GM19023 (cell line): Measurements from ENCODE around the gene KRT15.

ENCODE experiments used
- ATAC-seq: cut with Tn5 transposase; IDR thresholded peaks from one replicate; pipeline ENCODE4 v1.9.1; 2021; ENCODE audit warnings: mild to moderate bottlenecking, moderate library complexity; ENCODE audit not compliant: unreplicated experiment

KRT15 gene

DNA sequence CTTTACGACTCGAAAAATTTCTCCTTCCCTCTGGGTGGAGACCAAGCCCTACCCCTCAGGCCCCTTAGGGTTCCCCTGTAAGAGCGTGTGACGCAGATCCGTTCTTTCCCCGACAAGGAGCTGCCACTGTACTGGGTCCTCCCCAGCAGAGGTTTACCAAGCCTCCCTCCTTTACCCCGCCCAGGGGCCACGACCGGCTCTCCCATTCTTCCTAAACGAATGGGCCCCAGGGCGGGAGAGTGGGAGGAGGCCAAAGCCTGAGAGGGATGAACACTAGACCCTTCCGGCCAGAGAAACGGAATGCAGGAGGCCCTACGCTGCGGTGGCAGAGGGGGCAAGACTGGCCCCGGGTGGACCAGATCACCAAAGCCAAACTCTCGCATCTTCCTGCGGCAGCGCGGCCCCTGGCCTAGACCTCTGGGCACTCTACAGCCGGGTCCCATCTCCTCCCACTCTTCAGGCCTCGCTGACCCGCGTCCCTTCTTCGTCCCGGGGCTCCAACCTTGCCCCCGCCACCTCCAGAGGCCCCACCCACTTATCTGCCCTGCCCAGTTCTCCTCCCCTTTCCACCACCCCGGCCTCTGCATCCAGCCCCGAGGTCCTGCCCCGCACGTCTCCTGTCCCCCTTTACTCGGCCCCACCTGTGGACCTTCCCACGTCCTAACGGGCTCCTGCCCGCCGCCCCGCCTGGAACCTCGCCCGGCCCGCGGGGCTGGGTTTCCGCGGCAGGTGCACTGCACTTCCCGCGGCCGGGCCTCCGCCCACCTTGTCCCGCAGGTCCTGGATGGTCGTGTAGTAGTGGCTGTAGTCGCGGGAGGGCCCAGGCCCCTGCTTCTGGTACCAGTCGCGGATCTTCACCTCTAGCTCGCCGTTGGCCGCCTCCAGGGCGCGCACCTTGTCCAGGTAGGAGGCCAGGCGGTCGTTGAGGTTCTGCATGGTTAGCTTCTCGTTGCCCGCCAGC is 8.7 kb upstream of the KRT15 start:
- ATAC-seq = no peak

DNA sequence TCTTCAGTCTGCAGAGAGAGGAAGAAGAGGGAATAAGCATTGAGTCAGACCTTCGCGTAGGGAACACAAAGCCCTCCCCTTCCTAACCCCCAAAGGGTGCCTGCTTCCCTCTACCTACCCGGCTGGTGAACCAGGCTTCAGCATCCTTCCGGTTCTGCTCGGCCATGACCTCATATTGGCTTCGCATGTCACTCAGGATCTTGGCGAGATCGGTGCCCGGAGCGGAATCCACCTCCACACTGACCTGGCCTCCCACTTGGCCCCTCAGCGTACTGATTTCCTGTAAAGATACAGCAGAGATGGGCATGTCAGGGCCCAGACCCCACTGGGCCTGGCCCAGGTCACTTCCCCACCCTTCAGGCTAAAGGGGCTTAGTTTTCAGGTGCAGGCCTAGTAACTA is 5.6 kb upstream of the KRT15 start:
- no peak for ATAC-seq

DNA sequence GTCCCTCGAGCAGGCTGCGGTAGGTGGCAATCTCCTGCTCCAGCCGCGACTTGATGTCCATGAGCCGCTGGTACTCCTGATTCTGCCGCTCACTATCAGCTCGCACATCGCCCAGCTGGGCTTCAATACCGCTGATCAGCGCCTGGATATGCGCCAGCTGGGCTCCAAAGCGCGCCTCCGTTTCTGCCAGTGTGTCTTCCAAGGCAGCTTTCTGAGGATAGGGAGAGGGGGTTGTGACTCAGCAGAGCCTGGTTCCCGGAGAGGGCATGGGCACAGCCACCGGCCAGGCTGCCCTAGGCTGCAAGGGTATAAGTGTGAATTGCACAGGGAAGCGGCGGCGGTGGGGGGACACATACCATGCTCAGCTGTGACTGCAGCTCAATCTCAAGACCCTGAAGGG is 5.1 kb upstream of the KRT15 start:
- no peak for ATAC-seq

DNA sequence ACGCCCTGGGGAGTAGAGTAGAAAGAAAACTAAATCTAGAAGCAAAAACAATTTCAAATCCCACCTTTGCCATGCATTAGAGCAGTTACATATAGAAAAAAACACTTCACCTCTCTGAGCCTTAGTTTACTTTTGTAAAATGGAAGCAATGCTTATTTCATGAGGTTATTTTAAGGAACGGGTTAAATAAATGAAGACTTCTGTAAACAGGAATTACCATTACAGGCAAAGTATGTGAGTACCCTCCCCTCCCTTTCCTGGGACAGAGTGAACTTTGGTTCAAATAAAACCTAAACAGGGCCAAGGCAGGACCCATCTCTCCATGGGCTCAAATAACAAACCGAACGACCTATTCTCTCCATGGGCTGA is 4.5 kb upstream of the KRT15 start:
- no peak for ATAC-seq

DNA sequence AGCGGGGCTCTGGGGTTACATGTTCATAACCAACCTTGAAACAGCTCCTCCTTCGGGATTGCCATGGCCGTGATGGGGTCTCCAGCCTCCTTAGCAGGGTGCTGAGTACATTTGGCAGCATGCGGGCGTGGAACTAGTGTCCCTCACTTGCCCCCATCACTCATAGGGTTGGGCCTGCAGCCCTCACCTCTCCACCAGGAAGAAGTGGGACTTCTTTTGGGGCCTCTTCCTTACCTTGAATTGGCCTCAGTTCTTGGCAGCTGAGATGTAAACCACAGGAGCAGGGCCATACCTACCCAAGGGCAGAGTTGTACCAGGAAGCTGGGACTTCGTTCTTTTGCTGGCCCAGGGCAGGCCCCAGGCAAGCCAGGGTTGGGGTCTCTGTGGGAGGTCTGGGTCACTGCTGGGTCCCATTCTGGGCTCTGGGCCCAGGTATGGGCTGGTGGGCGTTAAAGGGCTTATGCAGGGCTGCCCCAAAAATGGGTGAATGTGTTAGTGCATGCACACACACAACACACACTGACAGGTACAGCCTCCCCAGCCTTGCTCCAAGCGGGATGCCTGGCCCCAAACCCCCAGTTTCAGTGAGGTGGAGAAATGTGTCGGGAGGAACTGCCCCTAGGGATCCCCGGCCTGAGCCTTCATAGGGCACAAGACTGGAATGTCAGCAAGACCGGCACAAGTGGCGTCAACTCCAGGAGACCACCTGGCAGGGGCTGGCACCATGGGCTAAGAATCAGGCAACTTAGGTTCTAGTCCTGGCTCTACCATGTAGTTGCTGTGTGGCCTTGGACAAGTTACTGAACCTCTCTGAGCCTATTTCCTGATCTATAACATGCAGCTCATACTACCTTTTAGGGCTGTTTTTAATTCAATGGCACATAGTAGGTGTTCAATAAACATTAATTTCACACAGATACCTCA is 3.9 kb upstream of the KRT15 start:
- no peak for ATAC-seq

DNA sequence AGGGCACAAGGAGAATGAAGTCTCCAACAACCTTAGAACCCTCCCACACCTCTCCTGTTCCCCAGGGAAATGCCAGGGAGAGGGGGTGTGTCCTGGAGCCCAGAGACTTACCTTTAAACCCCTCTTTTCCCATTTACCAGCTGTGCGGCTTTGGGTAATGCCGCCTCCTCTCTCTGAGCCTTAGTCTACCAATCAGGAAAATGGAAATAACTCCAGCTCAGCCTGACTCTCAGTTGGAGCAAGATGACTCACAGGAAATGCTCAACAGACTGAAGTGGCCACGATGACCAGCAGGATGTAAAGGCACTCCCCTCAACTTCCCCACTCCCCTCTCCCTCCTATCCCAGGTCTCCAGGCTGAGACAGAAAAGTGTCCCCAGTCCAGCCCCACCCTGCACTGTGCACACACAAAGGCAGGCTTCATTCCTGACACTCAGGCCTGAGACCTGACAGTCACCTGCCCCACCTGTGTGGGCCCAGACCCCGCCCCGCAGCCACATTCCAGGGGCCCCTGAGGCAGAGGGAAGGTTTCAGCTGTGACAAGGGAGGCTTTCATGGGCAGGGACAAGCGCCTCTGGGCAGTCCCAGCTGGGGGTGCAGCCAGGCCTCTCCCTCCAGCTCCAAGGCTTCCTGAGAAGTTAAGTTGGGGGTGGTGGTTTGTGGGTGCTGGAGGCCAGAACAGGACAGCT is 3.0 kb upstream of the KRT15 start:
- no peak for ATAC-seq

DNA sequence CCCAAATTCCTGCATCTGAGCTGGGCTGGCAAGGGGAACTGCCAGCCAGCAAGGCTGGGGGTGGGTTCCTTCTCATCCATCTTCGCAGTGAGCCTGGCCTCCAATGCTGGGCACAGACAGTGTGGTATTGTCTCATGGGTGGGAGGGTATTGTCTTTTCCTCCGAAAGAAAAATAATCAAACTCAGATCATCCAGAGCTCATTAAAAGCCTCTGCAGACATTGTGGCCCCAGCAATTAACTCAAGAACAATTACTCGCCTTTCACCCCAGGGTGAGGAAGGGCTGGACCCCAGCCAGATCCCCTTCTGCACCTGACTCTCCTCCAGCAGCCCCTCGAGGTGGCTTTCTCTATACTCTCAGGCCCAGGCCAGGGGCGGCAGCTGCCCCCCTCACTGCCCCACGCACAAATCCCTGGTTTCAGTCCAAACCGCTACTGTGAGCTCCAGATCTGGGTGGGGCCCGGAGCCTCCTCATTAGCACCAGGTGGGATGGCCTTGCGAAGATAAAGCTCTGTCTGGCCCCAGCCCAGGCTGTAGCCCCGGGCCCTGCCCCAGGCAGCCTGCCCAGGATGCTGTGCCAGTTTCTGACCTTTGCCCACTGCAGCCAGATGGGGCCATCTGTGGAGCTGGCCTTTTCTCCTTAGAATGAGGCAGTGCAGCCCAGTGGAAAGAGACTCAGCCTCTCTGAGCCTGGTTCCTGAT is 2.3 kb upstream of the KRT15 start:
- no peak for ATAC-seq

DNA sequence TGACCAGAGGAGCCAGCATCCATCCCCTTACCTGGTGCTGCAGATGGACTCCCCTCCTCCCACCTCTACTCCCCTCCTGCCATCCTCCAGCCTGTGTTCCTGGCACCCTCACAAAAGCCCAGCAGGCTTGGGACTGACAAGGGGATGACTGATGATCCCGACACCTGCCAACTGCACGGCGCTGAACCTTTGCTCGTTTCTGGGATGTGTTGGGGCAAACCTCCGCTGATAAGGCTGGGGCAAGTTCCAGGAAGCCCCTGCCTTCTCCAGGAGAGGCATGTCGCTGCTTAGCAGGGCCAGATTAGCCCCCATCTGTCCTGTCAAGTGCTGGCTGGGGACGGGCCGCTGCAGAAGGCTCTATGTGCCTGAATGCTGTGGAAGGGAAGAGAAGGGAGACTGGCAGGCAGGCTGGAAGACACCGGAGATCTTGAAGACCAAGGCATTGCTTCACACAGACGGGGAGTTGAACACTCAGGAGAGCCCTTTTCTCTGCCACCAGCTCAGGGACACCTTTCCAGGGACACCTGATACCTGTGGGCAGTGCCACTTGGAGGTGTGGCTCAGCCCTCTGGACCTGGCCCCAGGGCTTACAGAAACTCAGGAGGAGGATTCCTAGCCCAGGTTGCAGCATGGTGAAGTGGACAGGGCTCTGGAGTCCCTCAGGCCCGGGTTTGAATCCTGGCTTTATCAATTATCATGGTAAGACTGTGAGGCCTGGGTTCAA is 973 bp upstream of the KRT15 start:
- ATAC-seq = no peak

DNA sequence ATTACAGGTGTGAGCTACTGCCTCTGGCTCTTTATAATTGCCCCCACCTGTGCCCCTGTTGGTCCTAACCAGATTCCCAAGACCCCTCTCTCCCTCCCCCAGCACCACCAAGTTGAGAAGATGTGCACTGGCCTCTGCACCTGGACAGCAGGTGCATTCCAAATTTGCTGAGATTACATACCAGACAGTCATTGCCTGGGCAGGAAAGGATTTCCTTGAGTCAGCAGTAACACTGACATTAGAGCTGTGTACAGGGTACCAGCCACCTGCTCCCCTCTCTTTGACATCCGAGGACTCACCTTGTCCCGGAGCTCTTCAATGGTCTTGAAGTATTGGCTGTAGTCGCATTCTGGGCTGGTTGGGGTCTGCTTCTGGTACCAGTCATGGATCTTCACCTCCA is 659 bp downstream of the KRT15 start:
- no peak for ATAC-seq

DNA sequence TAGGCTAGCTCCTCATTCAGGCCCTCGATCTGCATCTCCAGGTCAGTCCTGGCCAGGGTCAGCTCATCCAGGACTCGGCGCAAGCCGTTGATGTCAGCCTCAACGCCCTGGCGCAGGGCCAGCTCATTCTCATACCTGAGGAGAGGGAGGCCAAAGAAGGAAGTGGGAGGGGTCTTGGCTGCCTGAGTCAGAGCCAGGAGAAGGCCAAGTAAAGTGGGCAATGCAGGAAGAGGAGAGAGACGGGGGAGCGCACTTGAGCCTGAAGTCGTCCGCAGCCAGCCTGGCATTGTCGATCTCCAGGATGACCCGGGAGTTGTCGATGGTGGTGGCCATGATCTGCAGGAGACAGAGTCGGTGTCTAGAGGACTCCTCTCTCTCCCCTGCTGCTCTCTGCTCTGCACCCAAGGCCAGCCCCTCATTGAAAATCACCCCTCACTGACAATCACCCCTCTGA is 1.8 kb downstream of the KRT15 start:
- no peak for ATAC-seq

DNA sequence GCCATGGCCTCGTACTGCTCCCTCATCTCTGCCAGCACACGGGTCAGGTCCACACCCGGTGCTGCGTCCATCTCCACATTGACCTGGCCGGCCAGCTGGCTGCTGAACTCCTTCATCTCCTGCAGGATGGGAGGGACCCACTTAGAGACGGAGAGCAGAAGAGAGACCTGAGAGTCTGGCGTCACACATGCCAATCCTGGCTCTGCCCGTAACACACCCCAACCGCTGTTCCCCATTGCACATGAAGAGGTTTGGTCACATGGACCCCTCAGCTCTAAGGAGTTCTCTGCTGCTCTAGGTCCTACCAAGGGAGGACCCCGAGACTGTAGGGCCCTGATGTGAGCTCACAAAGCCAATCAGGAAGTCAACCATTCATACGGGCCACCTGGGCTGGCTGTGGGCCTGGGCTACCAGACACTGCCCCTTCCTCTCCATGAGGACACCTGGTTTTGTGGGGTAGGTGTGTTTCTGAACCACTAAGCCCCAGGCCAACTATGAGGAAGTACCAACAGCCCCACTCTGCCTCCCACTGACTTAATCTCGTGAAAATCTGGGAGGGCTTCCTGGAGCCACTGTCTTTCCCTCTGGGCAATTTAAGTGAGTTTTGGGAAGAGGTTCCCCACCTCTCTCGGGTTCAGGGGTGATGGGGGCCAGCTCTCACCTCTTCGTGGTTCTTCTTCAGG is 2.4 kb downstream of the KRT15 start:
- ATAC-seq = no peak

DNA sequence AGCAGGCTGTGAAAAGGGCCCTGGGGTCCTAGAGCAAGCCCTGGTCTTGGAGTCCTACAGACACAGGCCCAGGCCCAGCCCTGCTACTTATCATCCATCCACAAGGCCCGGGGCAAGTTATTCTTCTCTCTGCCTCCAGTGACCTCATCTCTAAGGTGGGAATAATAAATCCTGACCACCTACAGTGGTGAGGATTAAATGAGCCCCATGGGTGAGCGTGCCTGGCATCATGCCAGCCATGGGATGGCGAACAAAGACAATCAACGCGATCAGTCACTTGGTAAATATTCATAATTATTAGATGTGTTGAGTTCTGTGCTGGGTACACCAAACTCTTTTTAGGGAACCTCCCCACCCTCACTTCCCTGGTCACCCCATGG is 5.5 kb downstream of the KRT15 start:
- no peak for ATAC-seq

DNA sequence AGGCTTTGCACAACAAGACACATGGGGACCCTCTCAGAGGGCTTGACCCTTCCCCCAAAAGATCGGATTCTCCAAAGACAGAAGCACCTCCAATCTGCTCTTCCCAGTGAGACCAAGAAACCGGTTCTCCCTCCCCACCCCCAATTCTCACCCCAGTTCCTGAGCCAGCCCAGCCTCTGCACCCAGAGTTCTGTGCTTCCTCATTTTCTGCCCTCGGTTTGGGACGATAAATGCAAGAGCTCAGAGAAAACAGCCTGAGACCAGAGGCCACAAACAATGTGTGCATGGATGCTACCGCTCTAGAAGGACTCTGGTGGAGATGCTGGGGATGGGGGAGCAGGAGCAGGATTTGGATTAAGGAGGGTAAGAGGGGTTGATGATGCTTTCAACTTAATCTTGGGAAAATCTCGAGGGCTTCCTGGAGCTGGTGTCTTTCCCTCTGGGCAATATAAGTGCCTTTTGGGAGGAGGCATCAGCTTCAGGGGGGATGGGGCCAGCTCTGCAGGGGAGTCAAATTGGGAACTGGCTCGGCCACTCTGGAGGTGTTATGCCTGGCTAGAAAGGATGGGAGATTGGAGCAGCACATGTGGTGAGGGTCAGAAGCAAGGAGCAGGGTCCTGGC is 6.0 kb downstream of the KRT15 start:
- ATAC-seq = no peak

DNA sequence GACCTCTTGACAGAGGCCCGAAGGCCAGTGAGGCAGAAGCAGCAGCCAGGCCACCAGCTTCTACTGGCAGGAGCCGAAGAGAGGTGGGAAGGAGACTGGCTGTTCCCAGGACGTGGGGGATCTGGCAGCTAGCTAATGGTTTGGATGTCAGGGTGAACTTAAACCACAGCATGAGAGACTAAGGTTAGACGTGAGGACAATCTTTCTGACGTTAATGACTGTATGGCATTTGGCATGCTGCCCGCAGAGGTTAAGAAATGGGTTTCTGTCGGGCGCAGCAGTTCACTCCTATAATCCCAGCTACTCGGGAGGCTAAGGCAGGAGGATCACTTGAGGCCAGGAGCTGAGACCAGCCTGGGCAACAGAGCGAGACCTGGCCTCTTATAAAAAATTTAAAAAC is 7.0 kb downstream of the KRT15 start:
- no peak for ATAC-seq

DNA sequence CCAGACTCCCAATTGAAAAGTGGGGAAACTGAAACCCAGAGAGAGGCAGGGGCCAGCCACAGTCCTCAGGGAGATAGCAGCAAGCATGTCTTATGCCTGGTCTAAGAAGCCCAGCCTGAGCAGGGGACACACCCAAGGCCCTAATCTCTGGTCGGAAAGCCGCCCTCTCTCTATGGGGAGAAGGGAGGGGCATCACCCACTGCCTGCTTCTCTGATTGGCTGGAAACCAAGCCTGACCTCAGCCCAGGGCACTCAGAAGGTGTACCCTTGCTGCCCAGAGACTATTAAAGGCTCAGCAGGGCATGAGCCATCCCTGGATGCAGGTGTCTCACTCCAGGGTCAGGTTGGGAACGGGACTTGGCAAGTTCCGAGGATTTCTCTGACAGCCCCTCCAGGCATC is 7.6 kb downstream of the KRT15 start:
- no peak for ATAC-seq

DNA sequence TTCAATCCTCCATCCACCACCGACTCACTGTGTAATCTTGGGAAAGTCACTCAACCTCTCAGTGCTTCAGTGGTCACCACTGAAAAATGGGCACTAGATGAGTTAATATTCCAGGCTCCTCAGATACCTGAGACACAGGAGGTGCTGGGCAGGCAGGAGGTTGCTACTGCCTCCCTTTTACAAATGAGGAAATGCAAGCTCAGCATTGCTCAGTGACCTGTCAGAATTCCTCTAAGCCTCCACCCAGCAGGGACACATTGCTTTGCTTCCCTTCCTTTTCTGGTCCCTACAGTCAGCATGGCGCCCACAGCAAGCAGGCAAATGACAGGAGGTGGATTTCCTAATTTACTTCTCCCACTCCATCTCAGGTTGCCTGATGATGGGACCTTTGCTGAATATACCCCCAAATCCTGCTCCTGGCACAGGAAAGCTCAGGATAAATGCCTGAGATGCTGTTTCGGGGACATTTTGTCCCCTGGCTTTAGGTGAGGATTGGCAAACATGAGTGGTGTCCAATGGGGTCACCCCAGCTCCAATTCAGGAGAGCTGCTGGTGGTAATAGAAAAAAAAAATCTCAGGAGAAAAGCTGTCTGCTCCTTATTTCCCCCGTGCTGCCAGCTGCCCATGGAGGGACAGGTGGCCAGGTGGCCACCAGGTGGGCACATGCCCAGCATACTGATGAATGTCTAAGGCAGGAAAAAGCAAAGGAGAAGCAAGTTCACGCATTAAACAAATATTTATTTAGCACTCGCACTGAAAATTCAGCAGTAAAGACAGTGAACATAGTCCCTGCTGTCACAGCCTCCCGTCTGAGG is 8.2 kb downstream of the KRT15 start:
- ATAC-seq = no peak

DNA sequence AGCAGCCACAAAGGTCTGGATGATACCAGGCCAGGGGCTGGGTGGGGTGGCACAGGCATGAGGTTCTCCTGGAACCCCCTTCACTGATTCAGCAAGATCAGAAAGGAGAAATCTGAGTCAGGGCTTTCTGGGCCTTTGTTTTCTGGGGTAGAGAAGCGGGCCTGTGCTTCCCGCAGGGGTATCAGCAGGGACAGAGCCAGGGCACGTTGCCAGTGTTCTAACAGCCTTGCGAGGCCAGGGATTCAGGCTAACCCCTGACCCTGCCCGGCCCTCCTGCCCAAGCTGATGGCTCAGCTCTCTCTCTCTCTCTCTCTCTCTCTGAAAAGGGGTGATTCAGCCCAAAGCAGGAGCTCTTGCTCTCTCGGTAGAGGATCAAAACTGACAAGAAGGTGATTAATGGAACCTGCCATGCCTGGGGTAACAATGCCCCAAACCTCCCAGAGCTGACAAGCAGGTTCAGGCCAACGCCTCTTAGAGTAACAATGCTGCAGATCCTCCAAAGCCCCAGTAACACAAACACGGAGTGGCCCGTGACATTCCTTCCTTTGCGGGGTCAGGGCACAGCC is 11.3 kb downstream of the KRT15 start:
- no peak for ATAC-seq
